Measurements from ENCODE around the gene GRIK2. TPM values are rescaled to one million over a fixed set of nuclear protein-coding genes. Genes with fewer than 3 reads are reported as not detected.

GRIK2 gene
- total RNA-seq, 1 experiment from 2014 or later = 0.55 TPM

DNA sequence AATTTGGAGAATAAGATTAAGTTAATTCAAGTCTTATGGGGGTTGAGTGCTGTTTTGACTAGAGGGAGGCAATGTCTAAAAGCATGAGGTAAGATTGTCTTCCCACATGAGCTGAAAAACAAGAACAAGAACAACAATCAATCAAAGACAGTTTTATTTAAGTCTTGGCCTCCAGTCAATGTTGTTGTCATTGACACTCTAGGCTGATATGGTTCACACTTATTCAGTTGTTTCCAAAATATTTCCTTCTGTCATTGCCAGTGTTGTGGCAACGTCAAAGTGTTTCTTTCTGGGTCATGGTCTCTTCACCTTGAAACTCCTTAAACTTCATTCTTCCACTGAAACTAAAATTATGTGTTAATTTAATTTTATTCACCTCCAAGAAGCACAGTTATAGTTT is 72.4 kb downstream of the GRIK2 start:
- POLR2A ChIA-PET (ENCODE audit: unreplicated experiment) = no interaction called here

DNA sequence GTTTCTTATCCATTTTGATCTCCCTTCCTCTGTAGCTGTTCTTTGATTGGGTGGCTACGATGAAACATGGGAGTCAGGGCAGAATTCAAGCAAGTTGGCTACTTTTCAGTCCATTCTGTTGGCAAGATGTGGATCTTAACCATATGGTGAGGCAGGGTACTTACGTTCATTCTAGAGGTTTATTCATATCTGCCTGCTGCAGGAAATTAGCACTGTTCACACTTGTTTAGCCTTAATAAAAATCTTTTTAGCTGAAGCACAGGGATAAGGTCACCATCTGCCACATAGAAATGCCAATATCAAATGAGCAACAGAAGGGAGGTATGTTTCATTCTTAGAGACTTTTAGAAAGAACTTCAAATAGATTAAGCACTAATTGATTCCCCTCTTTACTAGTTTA is 83.9 kb downstream of the GRIK2 start:
- no peaks in the 10 kb centered on the region for H3F3A ChIP-seq (ENCODE audit: low read length, unreplicated experiment)
- no peaks in the 10 kb centered on the region for H3K9me2 ChIP-seq (replicated peaks; ENCODE audit: low read length)
- no peak overlapping the region for H3K9ac ChIP-seq (ENCODE audit: low read length)
- no TSS peak for BruUV-seq (replicated peaks)
- H2AFZ ChIP-seq (ENCODE audit: low read length) = no peak overlapping the region
- DNase-seq (no peak), ATAC-seq (no peak)
- no peak overlapping the region for H3K27ac ChIP-seq (ENCODE audit: low read length)
- intact Hi-C loops (cut with micrococcal nuclease) = no loop called here
- no peaks in the 10 kb centered on the region for H3K4me1 ChIP-seq (ENCODE audit: insufficient read depth, low read length)
- TF ChIP-seq EZH2phosphoT487 (IDR thresholded peaks at IDR 0.05; ENCODE audit: borderline replicate concordance, low read length) (no peak), EZH2 (IDR thresholded peaks at IDR 0.05; ENCODE audit: low read length, unreplicated experiment) (no peak)
- TF ChIP-seq, protein P1, sequence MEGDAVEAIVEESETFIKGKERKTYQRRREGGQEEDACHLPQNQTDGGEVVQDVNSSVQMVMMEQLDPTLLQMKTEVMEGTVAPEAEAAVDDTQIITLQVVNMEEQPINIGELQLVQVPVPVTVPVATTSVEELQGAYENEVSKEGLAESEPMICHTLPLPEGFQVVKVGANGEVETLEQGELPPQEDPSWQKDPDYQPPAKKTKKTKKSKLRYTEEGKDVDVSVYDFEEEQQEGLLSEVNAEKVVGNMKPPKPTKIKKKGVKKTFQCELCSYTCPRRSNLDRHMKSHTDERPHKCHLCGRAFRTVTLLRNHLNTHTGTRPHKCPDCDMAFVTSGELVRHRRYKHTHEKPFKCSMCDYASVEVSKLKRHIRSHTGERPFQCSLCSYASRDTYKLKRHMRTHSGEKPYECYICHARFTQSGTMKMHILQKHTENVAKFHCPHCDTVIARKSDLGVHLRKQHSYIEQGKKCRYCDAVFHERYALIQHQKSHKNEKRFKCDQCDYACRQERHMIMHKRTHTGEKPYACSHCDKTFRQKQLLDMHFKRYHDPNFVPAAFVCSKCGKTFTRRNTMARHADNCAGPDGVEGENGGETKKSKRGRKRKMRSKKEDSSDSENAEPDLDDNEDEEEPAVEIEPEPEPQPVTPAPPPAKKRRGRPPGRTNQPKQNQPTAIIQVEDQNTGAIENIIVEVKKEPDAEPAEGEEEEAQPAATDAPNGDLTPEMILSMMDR (conservative IDR thresholded peaks at IDR 0.05; ENCODE audit: low read depth, low read length) = no peak
- CTCF ChIA-PET = no interaction called here
- POLR2A ChIA-PET (ENCODE audit: unreplicated experiment) = no interaction called here
- no peak overlapping the region for H3K4me2 ChIP-seq (ENCODE audit: low read length)
- no peaks in the 10 kb centered on the region for H3K36me3 ChIP-seq (ENCODE audit: low read depth, low read length)
- H4K20me1 ChIP-seq (ENCODE audit: low read length) = no peaks in the 10 kb centered on the region
- H3K27me3 ChIP-seq (ENCODE audit: low read length) = no peaks in the 10 kb centered on the region
- no peaks in the 10 kb centered on the region for H3K9me3 ChIP-seq (ENCODE audit: low read length)
- no peaks in the 10 kb centered on the region for H3K79me2 ChIP-seq (ENCODE audit: low read length)
- no peak overlapping the region for H3K4me3 ChIP-seq (ENCODE audit: low read length)

More for the DNA sequence above, 72.4 kb downstream of the GRIK2 start:
- Histone ChIP-seq H3K27me3 (ENCODE audit: low read length) (no peaks in the 10 kb centered on the region), H4K20me1 (ENCODE audit: low read length) (no peaks in the 10 kb centered on the region), H2AFZ (ENCODE audit: low read length) (no peak overlapping the region), H3K36me3 (ENCODE audit: low read depth, low read length) (no peaks in the 10 kb centered on the region), H3F3A (ENCODE audit: low read length, unreplicated experiment) (no peaks in the 10 kb centered on the region), H3K27ac (ENCODE audit: low read length) (no peak overlapping the region), H3K79me2 (ENCODE audit: low read length) (no peaks in the 10 kb centered on the region), H3K9me2 (replicated peaks; ENCODE audit: low read length) (no peaks in the 10 kb centered on the region), H3K4me2 (ENCODE audit: low read length) (no peak overlapping the region), H3K4me1 (ENCODE audit: insufficient read depth, low read length) (no peaks in the 10 kb centered on the region), H3K9me3 (ENCODE audit: low read length) (no peaks in the 10 kb centered on the region), H3K4me3 (ENCODE audit: low read length) (no peak overlapping the region), H3K9ac (ENCODE audit: low read length) (no peak overlapping the region)
- CTCF ChIA-PET = no interaction called here
- intact Hi-C loops (cut with micrococcal nuclease) = no loop called here
- DNase-seq (no peak), ATAC-seq (no peak)
- BruUV-seq (replicated peaks) = no TSS peak
- TF ChIP-seq EZH2phosphoT487 (IDR thresholded peaks at IDR 0.05; ENCODE audit: borderline replicate concordance, low read length) (no peak), EZH2 (IDR thresholded peaks at IDR 0.05; ENCODE audit: low read length, unreplicated experiment) (no peak)
- TF ChIP-seq, protein P1 (conservative IDR thresholded peaks at IDR 0.05; ENCODE audit: low read depth, low read length) = no peak

DNA sequence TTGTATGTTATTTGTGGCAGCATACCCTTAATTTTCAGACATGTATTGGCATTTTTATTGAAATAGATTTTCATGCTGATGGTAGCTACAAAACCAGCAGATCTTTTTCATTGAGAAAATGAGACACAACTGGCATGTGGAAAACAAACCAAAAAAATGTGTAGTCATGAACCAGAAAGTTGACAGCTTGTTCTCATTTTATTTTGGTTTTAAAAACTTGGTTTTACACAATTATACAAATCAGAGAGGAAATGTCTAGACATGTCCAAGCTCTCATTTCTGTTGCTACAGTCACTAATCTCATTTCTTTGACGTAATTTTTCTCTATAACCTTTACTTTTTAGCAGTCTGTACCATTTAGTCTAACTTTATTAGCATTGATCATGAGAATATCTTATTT is 85.4 kb downstream of the GRIK2 start:
- Histone ChIP-seq H3K79me2 (ENCODE audit: low read length) (no peaks in the 10 kb centered on the region), H4K20me1 (ENCODE audit: low read length) (no peaks in the 10 kb centered on the region), H3K36me3 (ENCODE audit: low read depth, low read length) (no peaks in the 10 kb centered on the region), H3K9me2 (replicated peaks; ENCODE audit: low read length) (no peaks in the 10 kb centered on the region), H3K4me1 (ENCODE audit: insufficient read depth, low read length) (no peaks in the 10 kb centered on the region), H3K9me3 (ENCODE audit: low read length) (no peaks in the 10 kb centered on the region), H3F3A (ENCODE audit: low read length, unreplicated experiment) (no peaks in the 10 kb centered on the region), H2AFZ (ENCODE audit: low read length) (no peak overlapping the region), H3K4me3 (ENCODE audit: low read length) (no peak overlapping the region), H3K27ac (ENCODE audit: low read length) (no peak overlapping the region), H3K27me3 (ENCODE audit: low read length) (no peaks in the 10 kb centered on the region), H3K9ac (ENCODE audit: low read length) (no peak overlapping the region), H3K4me2 (ENCODE audit: low read length) (no peak overlapping the region)
- ChIA-PET CTCF (no interaction called here), POLR2A (ENCODE audit: unreplicated experiment) (no interaction called here)
- DNase-seq = no peak
- BruUV-seq (replicated peaks) = no TSS peak
- TF ChIP-seq, protein P1 (conservative IDR thresholded peaks at IDR 0.05; ENCODE audit: low read depth, low read length) = no peak
- no peak for TF ChIP-seq EZH2phosphoT487 (IDR thresholded peaks at IDR 0.05; ENCODE audit: borderline replicate concordance, low read length)
- TF ChIP-seq EZH2 (IDR thresholded peaks at IDR 0.05; ENCODE audit: low read length, unreplicated experiment) = no peak
- ATAC-seq = no peak
- intact Hi-C loops (cut with micrococcal nuclease) = no loop called here
